GM18909 (cell line): Measurements from ENCODE around the gene NMNAT3.
"Not testable (repeated sequence)": the region's sequence is repeated elsewhere in the genome, so short reads cannot be mapped to it uniquely, and the experiment has no call there.

Experiments used
- ATAC-seq: cut with Tn5 transposase; IDR thresholded peaks from one replicate; pipeline ENCODE4 v1.9.1; 2021; ENCODE audit warnings: mild to moderate bottlenecking; ENCODE audit not compliant: unreplicated experiment, poor library complexity

Gene NMNAT3

GRCh38 chr3:139639662-139640061 is 38.1 kb downstream of the NMNAT3 start:
- no peak for ATAC-seq

GRCh38 chr3:139638518-139638917 is 39.3 kb downstream of the NMNAT3 start:
- ATAC-seq, result no peak

- no peak for ATAC-seq
These were observed 41.3 kb downstream of the NMNAT3 start for GRCh38 chr3:139636511-139636910.

- ATAC-seq, result no peak
These were observed 43.6 kb downstream of the NMNAT3 start for GRCh38 chr3:139634111-139634635.

GRCh38 chr3:139633511-139633910 is 44.3 kb downstream of the NMNAT3 start:
- ATAC-seq, result no peak

GRCh38 chr3:139630542-139630941 is 47.2 kb downstream of the NMNAT3 start:
- ATAC-seq, result no peak

- ATAC-seq, result no peak
These were observed 48.7 kb downstream of the NMNAT3 start for GRCh38 chr3:139629033-139629432.

- no peak for ATAC-seq
These were observed 50.0 kb downstream of the NMNAT3 start for GRCh38 chr3:139627759-139628158.

GRCh38 chr3:139620438-139620837 is 57.3 kb downstream of the NMNAT3 start:
- no peak for ATAC-seq

GRCh38 chr3:139619484-139619883 is 58.3 kb downstream of the NMNAT3 start:
- ATAC-seq, result no peak

- no peak for ATAC-seq
These were observed 60.0 kb downstream of the NMNAT3 start for GRCh38 chr3:139617672-139618268.

GRCh38 chr3:139611528-139611927 is 66.2 kb downstream of the NMNAT3 start:
- ATAC-seq, result no peak

GRCh38 chr3:139610886-139611285 is 66.9 kb downstream of the NMNAT3 start:
- no peak for ATAC-seq

GRCh38 chr3:139608924-139609323 is 68.8 kb downstream of the NMNAT3 start:
- no peak for ATAC-seq

GRCh38 chr3:139608108-139608380 is 69.7 kb downstream of the NMNAT3 start:
- ATAC-seq, result no peak

- no peak for ATAC-seq
These were observed 70.3 kb downstream of the NMNAT3 start for GRCh38 chr3:139607257-139608107.

- no peak for ATAC-seq
These were observed 75.8 kb downstream of the NMNAT3 start for GRCh38 chr3:139602003-139602402.

GRCh38 chr3:139601191-139601961 is 76.4 kb downstream of the NMNAT3 start:
- ATAC-seq, result no peak

GRCh38 chr3:139597947-139598346 is 79.8 kb downstream of the NMNAT3 start:
- no peak for ATAC-seq

GRCh38 chr3:139591186-139591585 is 86.6 kb downstream of the NMNAT3 start:
- ATAC-seq, result not testable (repeated sequence)

- ATAC-seq, result no peak
These were observed 89.3 kb downstream of the NMNAT3 start for GRCh38 chr3:139588450-139588849.
